CMK (cell line): ENCODE results near the gene IL36B.

Experiments used
- DNase-seq: peaks from one replicate; pipeline ENCODE4 v3.0.0-alpha.2; 2010; ENCODE audit warnings: low read depth

IL36B gene

DNA sequence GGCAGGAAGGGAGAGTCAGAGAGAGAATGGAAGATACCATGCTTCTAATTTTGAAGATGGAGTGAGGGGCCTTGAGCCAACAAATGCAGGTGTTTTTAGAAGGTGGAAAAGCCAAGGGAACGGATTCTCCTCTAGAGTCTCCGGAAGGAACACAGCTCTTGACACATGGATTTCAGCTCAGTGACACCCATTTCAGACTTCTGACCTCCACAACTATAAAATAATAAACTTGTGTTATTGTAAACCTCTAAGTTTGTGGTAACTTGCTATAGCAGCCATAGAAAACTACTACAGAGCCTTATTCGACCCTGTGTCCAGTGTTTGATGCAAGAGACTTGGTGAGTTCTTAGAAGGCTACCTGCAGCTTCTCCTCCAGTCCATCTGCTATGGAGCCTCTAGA lies 22.9 kb upstream of the IL36B start:
- no peak for DNase-seq

DNA sequence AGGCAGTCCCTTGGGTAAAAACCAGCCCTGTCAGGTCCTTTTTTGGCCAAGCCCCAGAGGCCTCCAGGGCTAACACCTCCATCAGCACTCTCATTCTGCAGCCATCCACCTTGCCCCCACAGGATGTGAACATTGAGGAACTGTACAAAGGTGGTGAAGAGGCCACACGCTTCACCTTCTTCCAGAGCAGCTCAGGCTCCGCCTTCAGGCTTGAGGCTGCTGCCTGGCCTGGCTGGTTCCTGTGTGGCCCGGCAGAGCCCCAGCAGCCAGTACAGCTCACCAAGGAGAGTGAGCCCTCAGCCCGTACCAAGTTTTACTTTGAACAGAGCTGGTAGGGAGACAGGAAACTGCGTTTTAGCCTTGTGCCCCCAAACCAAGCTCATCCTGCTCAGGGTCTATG lies 22.4 kb upstream of the IL36B start:
- no peak for DNase-seq

DNA sequence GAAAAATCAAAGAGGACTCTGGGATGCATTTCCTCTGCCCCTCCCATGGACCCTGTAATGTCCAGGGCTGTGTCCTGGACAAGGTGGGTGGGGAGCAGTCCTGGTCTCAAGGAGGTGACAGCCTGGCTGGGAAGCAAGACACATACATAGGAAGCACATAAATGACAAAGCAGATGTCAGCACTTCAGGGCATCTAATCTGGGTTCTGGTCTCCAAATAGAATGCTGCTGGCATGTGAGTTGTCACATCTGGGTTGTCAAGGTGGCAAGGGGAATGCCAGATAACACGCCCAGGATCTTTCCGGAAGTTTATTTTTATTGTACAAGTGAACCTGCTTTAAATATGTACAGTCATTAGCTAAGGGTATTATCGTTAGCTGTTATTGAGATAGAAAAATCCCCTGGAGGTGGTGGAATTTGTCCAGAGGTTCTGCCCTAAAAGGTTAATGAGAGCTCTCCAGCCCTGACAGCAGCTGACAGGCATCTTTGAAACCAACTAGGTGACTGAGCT lies 20.7 kb upstream of the IL36B start:
- DNase-seq: no peak

DNA sequence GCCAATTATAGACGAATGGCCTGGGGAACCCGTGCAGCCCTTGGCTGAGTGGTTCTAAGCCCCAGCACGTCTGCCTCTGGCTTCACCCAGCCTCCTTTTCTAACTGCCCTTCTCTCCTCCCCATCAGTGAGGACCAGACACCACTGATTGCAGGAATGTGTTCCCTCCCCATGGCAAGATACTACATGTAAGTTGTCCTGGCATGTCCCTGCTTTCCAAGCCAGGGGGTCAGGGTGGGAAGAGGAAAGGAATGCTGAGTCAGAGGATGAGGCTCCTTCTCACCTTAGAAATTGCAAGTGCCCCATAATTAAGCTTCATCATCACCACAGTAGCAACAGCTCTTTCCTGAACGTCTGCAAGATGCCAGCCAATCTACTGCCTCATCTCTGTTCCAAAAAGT lies 19.9 kb upstream of the IL36B start:
- DNase-seq: no peak

DNA sequence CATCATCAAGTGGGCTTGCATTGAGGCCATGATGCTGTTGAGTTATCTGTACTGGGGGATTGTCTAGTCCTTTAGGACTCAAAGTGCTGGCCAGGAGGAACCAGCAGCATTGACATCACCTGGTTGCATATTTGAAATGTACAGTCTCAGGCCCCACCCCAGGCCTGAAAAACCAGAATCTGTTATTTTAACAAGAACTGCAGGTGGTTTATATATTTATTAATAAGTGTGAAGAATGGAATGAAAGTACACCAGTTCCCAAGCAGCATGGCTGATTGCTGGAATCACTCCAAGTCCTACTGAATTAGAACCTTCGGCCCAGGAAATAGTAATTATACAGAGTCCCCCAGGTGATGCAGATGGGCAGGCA lies 17.9 kb upstream of the IL36B start:
- DNase-seq: no peak

DNA sequence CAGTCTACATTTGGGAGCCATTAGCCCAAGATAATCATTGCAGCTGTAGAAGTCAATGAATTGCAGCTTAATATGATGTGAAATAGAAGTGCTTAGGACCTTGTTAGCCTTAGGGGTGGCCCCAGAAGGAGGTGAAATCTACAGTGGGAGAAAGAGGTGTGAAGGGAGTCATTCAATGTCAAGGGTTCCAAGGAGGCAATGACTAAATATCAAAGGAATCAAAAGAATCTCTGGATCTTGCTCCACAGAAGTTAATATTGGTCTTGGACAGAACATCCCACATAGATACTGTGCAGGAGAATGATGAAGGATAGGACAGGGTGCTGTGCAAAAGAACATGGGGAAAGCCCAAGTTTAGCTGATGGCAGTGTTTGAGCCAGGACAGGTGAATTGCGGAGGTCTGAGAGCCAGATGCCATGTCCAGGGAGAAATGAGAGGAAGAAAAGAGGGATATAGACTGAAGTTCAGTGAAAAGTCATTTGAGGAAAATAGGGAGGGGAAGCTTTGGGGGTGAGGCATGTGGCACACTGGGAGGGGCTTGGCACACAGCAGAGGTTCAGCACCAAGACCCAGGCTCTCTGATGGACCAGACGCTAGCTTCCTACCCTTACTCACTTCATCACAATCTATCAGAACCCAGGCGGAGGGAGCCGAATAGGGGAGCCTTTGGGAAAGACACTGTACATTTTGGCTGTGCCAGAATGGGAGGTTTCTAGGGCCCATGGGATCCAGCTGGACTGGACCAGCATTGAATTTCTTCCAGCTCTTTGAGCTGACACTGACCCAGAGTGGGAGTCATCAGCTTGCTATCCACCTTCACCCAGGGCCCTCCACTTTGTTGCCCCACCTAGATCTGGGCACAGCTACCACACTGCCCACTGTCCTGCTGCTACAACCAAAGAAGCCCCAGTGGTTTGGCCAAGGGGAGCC lies 17.3 kb upstream of the IL36B start:
- no peak for DNase-seq

DNA sequence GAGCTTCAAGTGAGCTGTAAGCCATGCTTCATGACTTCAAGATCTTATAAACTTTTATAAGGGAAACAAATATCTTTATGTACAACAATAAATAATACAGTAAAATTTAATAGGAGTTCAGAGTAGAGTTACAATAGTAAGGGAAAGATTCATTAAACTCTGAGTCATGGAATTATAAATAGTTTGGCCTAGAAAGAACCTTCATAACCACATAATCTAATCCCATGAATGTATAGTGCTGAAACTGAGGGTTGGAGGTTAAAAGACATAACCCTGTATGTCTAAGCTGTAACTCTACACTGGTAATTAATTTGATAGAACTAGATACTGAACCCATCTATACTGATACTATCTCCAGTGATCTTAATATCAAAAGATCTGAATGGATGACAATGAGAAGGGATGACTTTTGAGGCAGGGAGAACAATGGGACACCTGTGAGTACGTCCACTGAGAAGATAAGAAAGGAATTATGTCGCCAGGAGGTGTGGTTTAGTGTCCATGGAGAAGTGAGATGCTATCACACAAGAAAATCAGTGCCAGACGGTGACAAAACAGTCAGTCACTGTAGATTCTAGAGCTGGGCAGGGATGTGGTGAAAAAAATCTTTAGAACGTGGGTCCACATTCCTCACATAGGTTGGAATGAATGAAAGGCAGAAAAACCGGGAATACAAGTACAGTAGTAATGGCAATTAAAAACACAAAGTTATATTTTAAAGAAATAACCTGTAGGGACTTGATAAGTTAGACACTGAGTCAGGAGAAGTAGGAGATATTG lies 16.2 kb upstream of the IL36B start:
- DNase-seq: no peak

DNA sequence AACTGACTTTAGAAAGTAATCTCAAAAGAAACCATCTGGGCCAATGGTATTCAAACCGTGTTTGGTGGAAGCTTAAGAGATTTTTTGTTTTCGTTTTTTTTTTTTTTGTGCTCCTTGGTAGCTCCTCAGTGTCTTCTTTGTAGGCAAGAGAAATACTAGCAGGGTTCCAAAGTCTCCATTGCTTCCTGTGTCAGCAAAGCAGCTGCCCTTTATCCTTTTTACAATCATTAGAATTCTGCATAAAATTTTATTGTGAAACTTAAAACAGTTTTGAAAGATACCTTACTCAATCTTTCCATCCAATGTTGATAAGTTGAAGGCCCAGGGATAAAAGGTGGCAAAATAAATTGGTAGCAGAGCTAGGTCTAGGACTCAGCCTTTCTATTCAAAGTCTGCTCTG lies 15.6 kb upstream of the IL36B start:
- DNase-seq: no peak

DNA sequence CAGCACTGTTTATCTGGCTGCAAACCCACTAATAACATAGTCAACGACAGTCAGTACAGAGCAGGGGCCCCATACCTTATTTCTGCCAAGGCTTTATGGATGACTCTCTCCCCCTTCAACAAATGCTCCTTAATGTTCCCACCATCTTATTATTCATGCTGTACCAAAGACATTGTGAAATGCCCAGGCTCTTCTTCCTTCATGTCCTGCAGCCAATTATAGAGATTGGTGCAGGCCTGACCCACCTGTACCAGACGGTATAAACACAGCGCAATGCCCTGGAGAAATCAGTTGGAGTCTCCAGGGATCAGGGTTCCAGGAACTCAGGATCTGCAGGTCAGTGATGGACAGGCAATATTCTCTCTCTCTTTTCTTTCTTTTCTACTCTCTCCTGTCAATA lies 15.0 kb upstream of the IL36B start, which contains the start of gene IL1F10:
TSS of gene IL1F10 (plus strand) at position 290 of the 400 bp plus-strand sequence. CDS start 4,769 bp downstream, outside the sequence.
- DNase-seq: no peak

DNA sequence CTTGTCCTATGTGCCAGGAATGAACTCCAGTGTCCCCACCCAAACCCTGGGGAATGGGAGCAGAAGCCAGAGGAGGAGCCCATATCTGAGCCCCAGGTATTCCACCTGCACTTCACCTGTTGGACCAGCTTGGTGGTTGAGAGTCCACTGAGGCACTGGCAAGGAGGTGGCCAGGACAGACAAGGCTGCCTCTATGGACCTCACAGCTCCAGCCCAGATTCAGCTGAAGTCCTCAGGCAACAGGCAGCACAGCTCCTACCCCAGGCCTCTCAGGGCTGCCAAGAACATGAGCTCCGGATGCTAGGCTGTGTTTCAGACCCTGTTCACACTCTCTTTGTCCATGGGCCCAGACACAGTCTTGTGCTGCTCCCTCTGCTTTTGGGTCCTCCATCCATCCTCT lies 12.2 kb upstream of the IL36B start:
- DNase-seq: no peak

DNA sequence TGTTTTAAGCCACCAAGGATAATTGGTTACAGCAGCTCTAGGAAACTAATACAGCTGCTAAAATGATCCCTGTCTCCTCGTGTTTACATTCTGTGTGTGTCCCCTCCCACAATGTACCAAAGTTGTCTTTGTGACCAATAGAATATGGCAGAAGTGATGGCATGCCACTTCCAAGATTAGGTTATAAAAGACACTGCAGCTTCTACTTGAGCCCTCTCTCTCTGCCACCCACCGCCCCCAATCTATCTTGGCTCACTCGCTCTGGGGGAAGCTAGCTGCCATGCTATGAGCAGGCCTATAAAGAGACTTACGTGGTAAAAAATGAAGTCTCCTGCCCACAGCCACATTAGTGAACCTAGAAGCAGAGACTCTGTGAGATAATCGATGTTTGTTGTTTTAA lies 11.6 kb upstream of the IL36B start:
- no peak for DNase-seq

DNA sequence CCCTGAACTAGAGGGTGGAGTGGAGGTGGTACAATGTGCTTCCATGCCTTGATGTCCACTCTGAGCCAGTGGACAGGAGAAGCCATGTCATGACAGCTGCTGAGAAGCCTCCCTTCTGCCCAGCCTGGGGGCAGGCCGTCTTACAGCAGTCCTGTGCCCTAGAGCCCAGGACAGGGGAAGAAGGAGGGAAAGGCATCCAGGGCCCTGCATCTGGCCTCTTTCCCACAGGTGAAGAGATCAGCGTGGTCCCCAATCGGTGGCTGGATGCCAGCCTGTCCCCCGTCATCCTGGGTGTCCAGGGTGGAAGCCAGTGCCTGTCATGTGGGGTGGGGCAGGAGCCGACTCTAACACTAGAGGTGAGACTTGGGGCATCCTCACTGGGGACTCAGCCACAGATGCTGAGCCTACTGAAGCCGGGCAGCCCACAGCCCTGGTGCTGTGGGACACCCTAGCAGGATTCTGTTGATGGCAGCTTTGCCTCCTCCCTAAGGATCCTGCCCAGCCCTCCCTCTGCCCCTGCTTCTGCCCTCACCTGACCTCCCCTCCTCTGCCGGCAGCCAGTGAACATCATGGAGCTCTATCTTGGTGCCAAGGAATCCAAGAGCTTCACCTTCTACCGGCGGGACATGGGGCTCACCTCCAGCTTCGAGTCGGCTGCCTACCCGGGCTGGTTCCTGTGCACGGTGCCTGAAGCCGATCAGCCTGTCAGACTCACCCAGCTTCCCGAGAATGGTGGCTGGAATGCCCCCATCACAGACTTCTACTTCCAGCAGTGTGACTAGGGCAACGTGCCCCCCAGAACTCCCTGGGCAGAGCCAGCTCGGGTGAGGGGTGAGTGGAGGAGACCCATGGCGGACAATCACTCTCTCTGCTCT lies 9.5 kb upstream of the IL36B start:
- no peak for DNase-seq

DNA sequence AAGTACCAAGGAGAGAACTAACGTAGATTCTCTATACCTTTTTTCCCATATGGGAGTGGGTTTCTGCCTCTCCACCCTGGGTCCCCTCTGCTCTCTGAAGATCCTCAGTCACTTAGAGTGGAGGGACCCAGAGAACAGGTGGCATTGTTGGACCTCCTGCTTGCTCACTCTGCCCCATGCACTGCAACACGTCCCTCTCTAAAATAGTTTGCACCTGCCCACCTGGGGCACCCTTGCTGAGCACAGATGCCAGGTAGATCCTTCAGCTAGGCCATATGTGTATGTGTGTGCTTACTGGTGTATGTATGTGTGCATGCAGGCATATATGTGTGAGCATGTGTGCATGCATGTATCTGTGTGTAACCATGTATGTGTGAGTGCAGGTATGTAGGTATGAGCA lies 8.6 kb upstream of the IL36B start:
- no peak for DNase-seq

DNA sequence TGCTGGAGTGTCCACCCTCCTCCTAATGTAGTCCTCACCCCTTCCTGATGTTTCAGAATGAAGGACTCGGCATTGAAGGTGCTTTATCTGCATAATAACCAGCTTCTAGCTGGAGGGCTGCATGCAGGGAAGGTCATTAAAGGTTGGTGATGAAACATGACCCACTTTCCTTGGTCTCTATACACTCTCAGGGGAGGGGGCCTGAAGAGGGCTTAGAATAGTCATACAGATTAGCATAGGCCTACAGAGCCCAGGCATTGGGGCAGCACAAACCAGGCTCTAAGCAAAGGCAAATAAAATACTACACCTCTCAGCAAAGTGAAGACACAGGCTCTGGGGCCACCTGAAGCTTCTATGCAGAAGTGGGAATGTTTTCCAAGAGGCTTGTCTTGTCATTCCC lies 8.1 kb upstream of the IL36B start:
- no peak for DNase-seq

DNA sequence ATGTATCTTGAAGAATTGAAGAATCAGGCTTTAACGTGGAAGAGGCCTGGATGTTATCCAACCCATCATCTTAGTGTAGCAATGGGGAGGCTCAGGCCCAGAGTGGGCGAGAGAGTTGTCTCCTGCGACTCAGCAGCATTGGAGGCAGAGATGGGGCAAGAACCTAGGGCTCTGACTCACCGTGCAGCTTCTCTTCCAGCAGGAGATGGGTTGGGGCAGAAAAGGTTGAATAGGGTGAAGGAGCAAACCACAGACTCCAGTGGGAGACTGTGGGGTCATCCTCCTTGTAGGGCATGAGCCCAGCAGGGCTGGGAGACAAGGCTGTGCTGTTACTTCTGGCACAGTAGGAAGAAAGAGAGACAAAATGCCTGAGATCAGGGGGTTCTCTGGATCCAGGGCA lies 7.7 kb upstream of the IL36B start:
- no peak for DNase-seq

DNA sequence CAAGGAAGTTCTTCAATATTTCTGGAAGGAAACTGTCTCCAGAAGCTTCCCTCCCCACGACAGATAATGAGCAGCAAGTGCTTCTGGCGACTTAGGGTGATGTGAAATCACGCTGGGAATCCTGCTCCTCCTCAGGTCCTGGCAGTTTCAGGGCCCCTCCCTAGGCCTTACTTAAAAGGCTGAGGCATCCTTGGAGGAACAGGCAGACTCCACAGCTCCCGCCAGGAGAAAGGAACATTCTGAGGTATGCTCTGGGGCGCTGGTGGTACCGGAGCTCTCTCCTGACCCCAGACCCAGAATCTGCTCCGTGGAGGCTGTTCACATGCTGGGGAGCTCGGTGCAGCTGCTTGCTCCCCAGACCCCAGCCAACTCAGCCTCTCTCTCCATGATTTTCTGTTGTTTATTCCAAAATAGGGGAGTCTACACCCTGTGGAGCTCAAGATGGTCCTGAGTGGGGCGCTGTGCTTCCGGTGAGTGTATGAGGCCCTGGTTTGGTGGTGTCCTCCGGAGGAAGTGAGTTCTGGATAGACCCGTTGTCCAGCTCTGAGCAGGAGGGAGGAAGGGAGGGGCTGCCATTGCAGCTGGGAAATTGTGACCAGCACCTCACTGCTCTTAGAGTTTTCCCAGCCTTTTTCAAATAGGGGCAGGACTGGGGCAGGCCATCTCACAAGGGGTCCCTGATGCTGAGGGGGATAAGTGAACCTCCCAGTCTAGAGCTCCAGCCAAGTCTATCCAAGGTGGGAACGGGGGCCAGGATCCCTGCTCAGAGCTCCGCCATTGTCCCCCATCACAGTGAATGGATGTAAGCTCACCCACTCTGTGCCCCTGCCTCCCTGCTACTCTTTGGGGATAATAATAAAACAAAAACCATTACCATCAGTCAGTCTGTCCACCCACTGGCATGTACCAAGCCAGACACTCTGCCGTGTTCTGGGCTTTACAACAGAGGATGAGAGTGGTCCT lies 6.6 kb upstream of the IL36B start, which contains the start of gene IL36RN:
TSS of gene IL36RN (plus strand) at position 201 of the 963 bp plus-strand sequence. CDS start at position 442, 241 bp downstream.
- no peak for DNase-seq

DNA sequence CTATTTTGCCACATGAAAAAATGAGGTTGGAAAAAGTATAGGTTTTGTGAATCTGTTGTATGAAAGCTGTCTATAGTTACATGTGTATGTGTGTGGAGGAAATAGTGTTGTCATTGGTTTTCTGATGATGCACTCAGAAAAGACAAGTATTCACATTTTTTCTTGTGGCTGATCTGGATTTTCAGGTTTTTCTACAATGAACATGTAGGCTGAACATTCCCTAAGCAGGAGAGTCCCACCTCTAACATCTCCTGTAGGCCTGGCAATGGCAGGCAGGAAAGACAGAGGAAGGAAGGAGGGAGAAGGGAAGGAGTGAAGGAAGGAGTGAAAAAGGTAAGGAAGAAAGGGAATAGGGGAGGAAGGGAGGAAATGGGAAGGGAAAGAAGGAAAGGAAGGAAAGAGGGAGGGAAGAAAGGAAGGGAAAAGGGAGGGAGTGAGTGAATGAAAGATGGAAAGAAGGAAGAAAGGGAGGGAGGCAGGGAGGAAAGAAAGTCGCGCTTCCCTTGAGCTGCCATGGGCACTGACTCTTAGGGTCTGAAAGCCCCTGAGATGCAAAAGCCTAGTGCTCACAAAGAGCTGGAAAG lies 5.8 kb upstream of the IL36B start:
- no peak for DNase-seq

DNA sequence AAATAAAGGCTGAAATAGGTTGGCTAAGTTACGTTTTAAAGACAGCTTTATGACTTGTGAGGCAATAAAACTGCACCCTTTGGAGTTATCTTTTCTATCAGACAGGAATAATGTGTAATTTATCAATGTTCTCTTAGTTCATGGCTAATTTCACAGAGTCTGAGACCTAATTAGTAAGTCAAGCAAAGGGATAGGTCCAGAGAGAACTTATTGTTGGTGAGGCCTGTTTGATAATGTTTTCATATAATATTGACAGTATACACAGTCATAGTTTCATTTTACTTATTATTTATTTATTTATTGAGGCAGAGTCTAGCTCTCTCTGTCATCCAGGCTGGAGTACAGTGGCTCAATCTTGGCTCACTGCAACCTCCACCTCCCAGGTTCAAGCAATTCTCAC lies 4.5 kb upstream of the IL36B start:
- no peak for DNase-seq

DNA sequence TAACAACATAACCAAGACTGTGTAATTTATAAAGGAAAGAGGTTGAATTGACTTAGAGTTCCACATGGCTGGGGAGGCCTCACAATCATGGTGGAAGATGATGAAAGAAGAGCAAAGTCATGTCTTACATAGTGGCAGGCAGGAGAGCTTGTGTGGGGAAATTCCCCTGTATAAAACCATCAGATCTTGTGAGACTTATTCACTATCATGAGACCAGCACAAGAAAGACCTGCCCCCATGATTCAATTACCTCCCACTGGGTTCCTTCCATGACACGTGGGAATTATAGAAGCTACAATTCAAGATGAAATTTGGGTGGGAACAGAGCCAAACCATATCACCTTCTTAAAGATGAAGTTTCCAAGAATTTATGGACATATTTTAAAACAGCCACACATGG lies 3.9 kb upstream of the IL36B start:
- no peak for DNase-seq

DNA sequence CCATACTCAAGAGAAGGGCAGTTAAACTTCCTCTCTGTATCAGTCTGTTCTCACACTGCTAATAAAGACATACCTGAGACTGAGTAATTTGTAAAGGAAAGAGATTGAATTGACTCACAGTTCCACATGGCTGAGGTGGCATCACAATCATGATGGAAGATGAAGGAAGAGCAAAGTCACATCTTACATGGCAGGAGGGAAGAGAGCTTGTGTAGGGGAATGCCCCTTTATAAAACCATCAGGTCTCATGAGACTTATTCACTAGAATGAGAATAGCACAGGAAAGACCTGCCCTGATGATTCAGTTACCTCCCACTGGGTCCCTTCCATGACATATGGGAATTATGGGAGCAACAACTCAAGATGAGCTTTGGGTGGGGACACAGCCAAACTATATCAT lies 1.4 kb upstream of the IL36B start:
- DNase-seq: no peak
